GM12878 (cell line): Measurements from ENCODE around the gene MS4A6A. TPM values are rescaled to one million over a fixed set of nuclear protein-coding genes. Genes with fewer than 3 reads are reported as not detected.
A peak's percentile ranks its signal among the peaks of the same experiment; 100 is the strongest.

Experiments used
- ATAC-seq: fragments of 200-7000 bp; cut with Tn5 transposase; 3 replicates; pipeline ENCODE4 v1.9.1; 2020; ENCODE audit warnings: mild to moderate bottlenecking, moderate library complexity
- BruUV-seq: library from RNA; stranded (reverse); fragments of 400-500 nt; replicated peaks from 2 replicates; lab custom pipeline; 2021; lab: Mats Ljungman, UMichigan
- CTCF ChIA-PET: fragments of 300-600 bp; sonication (Branson Sonifier 250); formaldehyde crosslinking; extraction: SDS; loops from one replicate; lab custom pipeline; 2021; ENCODE audit warnings: inconsistent platforms; lab: Yijun Ruan, JAX
- POLR2A ChIA-PET: fragments of 350-600 bp; formaldehyde crosslinking; extraction: SDS; loops from one replicate; lab custom pipeline; 2021; ENCODE audit warnings: inconsistent platforms; lab: Charles Lee
- RAD21 ChIA-PET: fragments of 300-600 bp; sonication (Branson Sonifier 250); formaldehyde crosslinking; loops from one replicate; lab custom pipeline; 2023; ENCODE audit warnings: antibody characterized with exemption; ENCODE audit not compliant: unreplicated experiment; lab: Charles Lee
- SMC1A ChIA-PET: fragments of 300-600 bp; sonication (Branson Sonifier 250); formaldehyde crosslinking; loops from one replicate; lab custom pipeline; 2023; ENCODE audit not compliant: unreplicated experiment, uncharacterized antibody; lab: Charles Lee
- DNase-seq: peaks from one replicate; pipeline ENCODE4 v3.0.0-alpha.2; 2011; ENCODE audit warnings: low read depth, low spot score
- FAIRE-seq: peaks from 3 replicates; lab custom pipeline; 2011; peaks lifted over from hg19 to GRCh38; lab: Jason Lieb, UNC
- H2AFZ ChIP-seq: 2 replicates; pipeline ENCODE4 v1.6.0; 2011; ENCODE audit warnings: low read depth, low read length, control low read depth; ENCODE audit not compliant: control insufficient read depth
- H3K27ac ChIP-seq: 2 replicates; pipeline ENCODE4 v1.5.1; 2011; ENCODE audit warnings: control low read depth; ENCODE audit not compliant: control insufficient read depth, insufficient read depth
- H3K27me3 ChIP-seq, 2 experiments: replicated peaks in 1 of 2; 2 replicates each; pipeline versions ENCODE4 v1.6.0 to v1.6.1; 2011; ENCODE audit warnings: low read length in 1 of 2; ENCODE audit not compliant: control insufficient read depth in 2 of 2, insufficient read depth in 2 of 2
- H3K36me3 ChIP-seq, 2 experiments: 2 replicates each; pipeline ENCODE4 v1.5.1; 2011; ENCODE audit warnings: low read length in 1 of 2; ENCODE audit not compliant: control insufficient read depth in 2 of 2, insufficient read depth in 2 of 2
- H3K4me1 ChIP-seq: 2 replicates; pipeline ENCODE4 v1.6.1; 2011; ENCODE audit warnings: mild to moderate bottlenecking, low read length, moderate library complexity, mixed read lengths; ENCODE audit not compliant: control insufficient read depth, insufficient read depth
- H3K4me2 ChIP-seq: 2 replicates; pipeline ENCODE4 v1.6.0; 2011; ENCODE audit warnings: control low read depth; ENCODE audit not compliant: control insufficient read depth, insufficient read depth
- H3K4me3 ChIP-seq: fragments of 200-600 bp; sonication (generic); 2 replicates; pipeline ENCODE4 v1.5.1; 2016
- H3K79me2 ChIP-seq: 2 replicates; pipeline ENCODE4 v1.6.0; 2011; ENCODE audit warnings: low read length; ENCODE audit not compliant: control insufficient read depth, insufficient read depth
- H3K9ac ChIP-seq: 2 replicates; pipeline ENCODE4 v1.8.0; 2011; ENCODE audit warnings: low read length, control low read depth, mixed read lengths; ENCODE audit not compliant: control insufficient read depth, insufficient read depth
- H3K9me3 ChIP-seq: replicated peaks from 3 replicates; pipeline ENCODE4 v1.5.1; 2011; ENCODE audit warnings: mild to moderate bottlenecking, low read length; ENCODE audit not compliant: control insufficient read depth, insufficient read depth
- H4K20me1 ChIP-seq: 2 replicates; pipeline ENCODE4 v1.6.0; 2011; ENCODE audit not compliant: control insufficient read depth, insufficient read depth
- BHLHE40 ChIP-seq, 2 experiments: fragments of 450-650 bp in 1 of 2; IDR thresholded peaks; 2 replicates each; pipeline ENCODE4 v1.6.1; 2011 to 2017; ENCODE audit warnings: low read depth in 2 of 2, borderline replicate concordance in 1 of 2, improper control_type of control experiment in 1 of 2, low read length in 1 of 2, mild to moderate bottlenecking in 1 of 2
- ESRRA ChIP-seq: IDR thresholded peaks from 2 replicates; pipeline ENCODE4 v1.6.1; 2012; ENCODE audit warnings: mild to moderate bottlenecking, low read length, improper control_type of control experiment
- ETV6 ChIP-seq, 2 experiments: fragments of 450-650 bp in 1 of 2; IDR thresholded peaks in 1 of 2; conservative IDR thresholded peaks in 1 of 2; 2 replicates each; pipeline ENCODE4 v1.6.1; 2014; ENCODE audit warnings: antibody characterized with exemption in 1 of 2, borderline replicate concordance in 1 of 2, low read depth in 1 of 2, mild to moderate bottlenecking in 1 of 2, moderate library complexity in 1 of 2
- GABPA ChIP-seq: IDR thresholded peaks from 2 replicates; pipeline ENCODE4 v1.6.1; 2014; ENCODE audit warnings: antibody characterized with exemption, low read depth, mild to moderate bottlenecking, inconsistent platforms
- HDAC2 ChIP-seq: fragments of 200-600 bp; sonication (generic); IDR thresholded peaks from 2 replicates; pipeline ENCODE4 v1.6.1; 2017
- JUNB ChIP-seq: IDR thresholded peaks from 2 replicates; pipeline ENCODE4 v1.6.1; 2016; ENCODE audit warnings: antibody characterized with exemption, mild to moderate bottlenecking
- JUND ChIP-seq: IDR thresholded peaks from 2 replicates; pipeline ENCODE4 v1.6.1; 2012; ENCODE audit warnings: low read depth, mild to moderate bottlenecking, low read length, improper control_type of control experiment, moderate library complexity
- NR2C2 ChIP-seq: IDR thresholded peaks from 2 replicates; pipeline ENCODE4 v1.6.1; 2011; ENCODE audit warnings: borderline replicate concordance, low read depth; ENCODE audit not compliant: control insufficient read depth, insufficient read length
- NRF1 ChIP-seq: conservative IDR thresholded peaks from 2 replicates; pipeline ENCODE4 v1.6.1; 2011; ENCODE audit warnings: mild to moderate bottlenecking, low read depth, low read length, improper control_type of control experiment
- POLR2A ChIP-seq: IDR thresholded peaks from 2 replicates; pipeline ENCODE4 v1.6.1; 2011; ENCODE audit warnings: low read depth, mild to moderate bottlenecking, low read length
- POLR2AphosphoS2 ChIP-seq: IDR thresholded peaks from 2 replicates; pipeline ENCODE4 v1.6.1; 2011; ENCODE audit warnings: low read depth, mild to moderate bottlenecking, low read length, improper control_type of control experiment, moderate library complexity
- SMAD5 ChIP-seq: IDR thresholded peaks from 2 replicates; pipeline ENCODE4 v1.6.1; 2016; ENCODE audit warnings: antibody characterized with exemption, low read depth
- SMARCA5 ChIP-seq: fragments of 450-650 bp; IDR thresholded peaks from 2 replicates; pipeline ENCODE4 v1.6.1; 2017; ENCODE audit warnings: mild to moderate bottlenecking
- SREBF2 ChIP-seq: IDR thresholded peaks from 2 replicates; pipeline ENCODE4 v1.6.1; 2012; ENCODE audit warnings: mild to moderate bottlenecking, low read length
- SUPT20H ChIP-seq: IDR thresholded peaks from 2 replicates; pipeline ENCODE4 v1.6.1; 2011; ENCODE audit warnings: low read depth, mild to moderate bottlenecking, low read length, moderate library complexity, borderline replicate concordance; ENCODE audit not compliant: control insufficient read depth
- SUZ12 ChIP-seq: fragments of 200-600 bp; sonication (generic); IDR thresholded peaks from one replicate; pipeline ENCODE4 v1.6.1; 2018; ENCODE audit warnings: antibody characterized with exemption, mild to moderate bottlenecking; ENCODE audit not compliant: unreplicated experiment
- TBL1XR1 ChIP-seq: IDR thresholded peaks from 2 replicates; pipeline ENCODE4 v1.6.1; 2012; ENCODE audit warnings: low read depth, low read length, improper control_type of control experiment
- ZNF622 ChIP-seq: fragments of 450-650 bp; IDR thresholded peaks from 2 replicates; pipeline ENCODE4 v1.6.1; 2017; ENCODE audit warnings: mild to moderate bottlenecking, inconsistent platforms
- WGBS: methylation state at CpG from one replicate; pipeline ENCODE4 v1.1.6; 2016; ENCODE audit warnings: low lambda C conversion rate; ENCODE audit not compliant: insufficient replicate concordance, insufficient coverage; ENCODE audit errors: missing lambda C conversion rate; 5-methylcytosine and 5-hydroxymethylcytosine counted together
- in situ Hi-C: fragments of 300-500 bp; cut with MboI; formaldehyde crosslinking; loops from 9 replicates; pipeline ENCODE4 v1.14.3; 2018; ENCODE audit warnings: mixed read lengths
- intact Hi-C: fragments of 100-400 bp; cut with micrococcal nuclease; formaldehyde crosslinking; loops from one replicate; pipeline ENCODE4 v1.14.2; 2022; ENCODE audit not compliant: unreplicated experiment
- polyA plus RNA-seq, 11 experiments: library from polyadenylated mRNA; depleted of rRNA in 4 of 11; unstranded in 6 of 11; stranded (reverse) in 5 of 11; fragments of >200 nt; fragmentation: Nextera tagmentation in 4 of 11; fragmentation: Illumina TruSeq in 1 of 11; extraction: Ambion mirVana in 4 of 11; extraction: Trizol in 1 of 11; gene quantifications; 1 replicate in 1 of 11; 2 replicates in 10 of 11; pipeline versions ENCODE4 v1.2.1 to v1.2.3, GENCODE V29; 2011 to 2016; ENCODE audit warnings: inconsistent platforms in 2 of 11, missing spikeins in 2 of 11, low read depth in 1 of 11
- total RNA-seq, 4 experiments: library from RNA; depleted of rRNA in 3 of 4; stranded (reverse); fragments of >200 nt in 3 of 4; fragmentation: Illumina TruSeq in 1 of 4; extraction: Trizol in 1 of 4; gene quantifications; 2 replicates each; pipeline versions ENCODE4 v1.2.1 to v1.2.3, GENCODE V29; 2013 to 2021
- TF ChIP-seq, protein P1 (sequence below): fragments of 450-650 bp; IDR thresholded peaks from 2 replicates; pipeline ENCODE4 v1.6.1; 2017; ENCODE audit warnings: borderline replicate concordance
- TF ChIP-seq, protein P2 (sequence below): fragments of 150-350 bp; IDR thresholded peaks from 2 replicates; pipeline ENCODE4 v1.6.1; 2014; ENCODE audit warnings: mild to moderate bottlenecking, low read depth, low read length

MS4A6A gene
- total and polyA plus RNA-seq, 10 of the 15 experiments (the other 5 are each of a cell fraction or from before 2014, with no cell fraction given) = 0.75 to 30.7 (median 9.0) TPM

DNA sequence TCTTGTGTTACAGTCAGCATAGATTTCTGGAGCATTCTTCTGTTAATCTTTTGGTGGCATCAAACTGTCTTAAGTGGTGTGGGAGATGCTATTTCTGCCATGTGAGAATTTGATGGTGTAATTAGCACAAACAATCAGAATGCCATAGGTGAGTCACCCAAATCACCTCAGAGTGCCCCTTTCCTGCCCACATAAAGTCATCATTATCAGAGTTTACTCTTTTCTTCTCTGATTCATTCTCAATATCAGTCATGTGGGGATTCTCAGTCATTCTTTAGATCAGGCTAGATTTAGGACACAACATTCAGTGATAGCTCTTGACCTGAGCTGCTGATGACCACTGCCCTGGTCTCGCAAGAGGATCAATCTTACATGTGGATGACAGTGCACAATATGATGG lies 23.7 kb upstream of the MS4A6A start (continued):
- TF ChIP-seq, protein P1, sequence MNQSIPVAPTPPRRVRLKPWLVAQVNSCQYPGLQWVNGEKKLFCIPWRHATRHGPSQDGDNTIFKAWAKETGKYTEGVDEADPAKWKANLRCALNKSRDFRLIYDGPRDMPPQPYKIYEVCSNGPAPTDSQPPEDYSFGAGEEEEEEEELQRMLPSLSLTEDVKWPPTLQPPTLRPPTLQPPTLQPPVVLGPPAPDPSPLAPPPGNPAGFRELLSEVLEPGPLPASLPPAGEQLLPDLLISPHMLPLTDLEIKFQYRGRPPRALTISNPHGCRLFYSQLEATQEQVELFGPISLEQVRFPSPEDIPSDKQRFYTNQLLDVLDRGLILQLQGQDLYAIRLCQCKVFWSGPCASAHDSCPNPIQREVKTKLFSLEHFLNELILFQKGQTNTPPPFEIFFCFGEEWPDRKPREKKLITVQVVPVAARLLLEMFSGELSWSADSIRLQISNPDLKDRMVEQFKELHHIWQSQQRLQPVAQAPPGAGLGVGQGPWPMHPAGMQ = no peak
- peak; percentile 95 for TF ChIP-seq JUNB
- TF ChIP-seq SMAD5 = no peak

DNA sequence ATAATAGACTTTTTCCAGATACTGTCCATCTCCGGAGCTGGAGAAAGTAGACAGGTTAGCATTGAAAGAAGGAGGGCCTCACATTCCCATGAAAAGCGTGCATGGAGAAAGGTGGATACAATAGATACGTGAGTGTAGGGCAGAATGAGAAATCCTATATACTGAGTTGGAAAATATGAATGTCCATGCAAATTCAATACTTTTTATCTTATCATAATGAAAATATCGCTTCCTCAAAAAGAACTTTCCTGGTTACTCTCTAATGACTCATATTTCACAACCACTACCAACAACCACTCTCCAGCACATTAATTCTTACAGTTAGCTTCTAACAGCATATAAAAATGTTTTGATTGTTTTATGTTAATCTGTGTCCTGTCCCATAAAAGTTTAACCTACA lies 22.0 kb upstream of the MS4A6A start:
- Histone ChIP-seq H3K4me1 (peaks cover 8% of the 10 kb centered on the region), H4K20me1 (no peaks in the 10 kb centered on the region), H3K4me3 (no peak overlapping the region), H3K27ac (no peak overlapping the region), H2AFZ (no peak overlapping the region), H3K9ac (no peak overlapping the region), H3K79me2 (no peaks in the 10 kb centered on the region), H3K27me3 (no peaks in the 10 kb centered on the region), H3K4me2 (no peak overlapping the region), H3K36me3 (no peaks in the 10 kb centered on the region), H3K9me3 (no peaks in the 10 kb centered on the region; the same call in 1 of the 3 replicates)
- no peak for DNase-seq
- peak; percentile 72 for ATAC-seq
- CTCF ChIA-PET = interaction anchor here (1.1 to 1.3 kb wide), 3 partner anchors 11 to 46 kb away, joined by 4 to 6 read pairs (median 4); no protein-coding TSS in a partner anchor
- 1% methylated on average over 4 of the region's 4 CpGs for WGBS
- no TSS peak for BruUV-seq
- SMC1A ChIA-PET = interaction anchor here (1.0 to 5.5 kb wide), 6 partner anchors 10 to 86 kb away, joined by 3 to 36 read pairs (median 4); no protein-coding TSS in a partner anchor
- POLR2A ChIA-PET = interaction anchor here (1.0 to 1.1 kb wide), 2 partner anchors 9 to 12 kb away, joined by 3 read pairs; no protein-coding TSS in a partner anchor
- no peak for FAIRE-seq
- intact Hi-C loops (loop anchor here (10.0 kb wide), 1 partner anchor 110 kb away; no protein-coding TSS in a partner anchor), in situ Hi-C loops (no loop called here)
- RAD21 ChIA-PET = interaction anchor here (1.7 to 2.6 kb wide), 2 partner anchors 10 to 47 kb away, joined by 4 to 17 read pairs; no protein-coding TSS in a partner anchor
- TF ChIP-seq, protein P2, sequence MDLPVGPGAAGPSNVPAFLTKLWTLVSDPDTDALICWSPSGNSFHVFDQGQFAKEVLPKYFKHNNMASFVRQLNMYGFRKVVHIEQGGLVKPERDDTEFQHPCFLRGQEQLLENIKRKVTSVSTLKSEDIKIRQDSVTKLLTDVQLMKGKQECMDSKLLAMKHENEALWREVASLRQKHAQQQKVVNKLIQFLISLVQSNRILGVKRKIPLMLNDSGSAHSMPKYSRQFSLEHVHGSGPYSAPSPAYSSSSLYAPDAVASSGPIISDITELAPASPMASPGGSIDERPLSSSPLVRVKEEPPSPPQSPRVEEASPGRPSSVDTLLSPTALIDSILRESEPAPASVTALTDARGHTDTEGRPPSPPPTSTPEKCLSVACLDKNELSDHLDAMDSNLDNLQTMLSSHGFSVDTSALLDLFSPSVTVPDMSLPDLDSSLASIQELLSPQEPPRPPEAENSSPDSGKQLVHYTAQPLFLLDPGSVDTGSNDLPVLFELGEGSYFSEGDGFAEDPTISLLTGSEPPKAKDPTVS = no peak
- TF ChIP-seq POLR2A (no peak), BHLHE40 (IDR thresholded peaks at IDR 0.05; ENCODE audit: borderline replicate concordance in 1 of 2, low read depth in 2 of 2, low read length in 1 of 2) (peak; percentile 13 to 38; a peak in 1 of 4 replicates), ZNF622 (no peak), SMARCA5 (no peak), JUND (no peak), ESRRA (no peak), SUPT20H (no peak), SREBF2 (no peak), TBL1XR1 (no peak), POLR2AphosphoS2 (no peak), ETV6 (conservative IDR thresholded peaks at IDR 0.05 in 1 of 2, IDR thresholded peaks at IDR 0.05 in 1 of 2; ENCODE audit: borderline replicate concordance in 1 of 2, low read depth in 1 of 2) (no peak), SUZ12 (no peak), GABPA (no peak; the same call in 1 of the 2 replicates), NRF1 (no peak), HDAC2 (no peak), NR2C2 (no peak)
